Measurements from ENCODE around the gene OR5AL1.
"Not testable (repeated sequence)": the region's sequence is repeated elsewhere in the genome, so short reads cannot be mapped to it uniquely, and the experiment has no call there.

OR5AL1 gene

GRCh38 chr11:56412396-56412795 is at the start of gene OR5AL1:
OR5AL1 (plus strand) TSS chr11:56412696.
- Histone ChIP-seq H3K27ac (ENCODE audit: low read length) (no peak within 1 kb of the TSS), H3K27me3 (ENCODE audit: insufficient read depth, low read length) (no peaks in the 10 kb centered on the region), H3K4me1 (ENCODE audit: insufficient read depth, low read length) (no peaks in the 10 kb centered on the region), H3K9ac (ENCODE audit: low read depth, low read length) (no peak within 1 kb of the TSS), H3K36me3 (ENCODE audit: insufficient read depth, low read depth, low read length) (no peaks in the 10 kb centered on the region), H3K9me3 (ENCODE audit: insufficient read depth, low read depth, low read length) (peaks cover 3% of the 10 kb centered on the region; the same call in 1 of the 2 replicates), H3K4me3 (ENCODE audit: low read length) (no peak within 1 kb of the TSS)

- no peaks in the 10 kb centered on the region for H3K9me3 ChIP-seq (ENCODE audit: insufficient read depth, low read depth, low read length)
These were observed 37.2 kb upstream of the OR5AL1 start, which contains the start of gene OR8U1 for GRCh38 chr11:56375324-56375723. OR8U1 (plus strand) TSS chr11:56375624; CDS start chr11:56375624, 0 bp downstream.

GRCh38 chr11:56380120-56380519 is 32.4 kb upstream of the OR5AL1 start:
- Histone ChIP-seq H3K27me3 (ENCODE audit: insufficient read depth, low read length) (no peaks in the 10 kb centered on the region), H3K27ac (ENCODE audit: low read length) (no peak overlapping the region), H3K4me1 (ENCODE audit: insufficient read depth, low read length) (no peaks in the 10 kb centered on the region), H3K4me3 (ENCODE audit: low read length) (no peak overlapping the region), H3K36me3 (ENCODE audit: insufficient read depth, low read depth, low read length) (no peaks in the 10 kb centered on the region), H3K9me3 (ENCODE audit: insufficient read depth, low read depth, low read length) (no peaks in the 10 kb centered on the region), H3K9ac (ENCODE audit: low read depth, low read length) (no peak overlapping the region)

More at GRCh38 chr11:56375324-56375723, 37.2 kb upstream of the OR5AL1 start, which contains the start of gene OR8U1:
- Histone ChIP-seq H3K9ac (ENCODE audit: low read depth, low read length) (no peak within 1 kb of the TSS), H3K4me1 (ENCODE audit: insufficient read depth, low read length) (no peaks in the 10 kb centered on the region), H3K36me3 (ENCODE audit: insufficient read depth, low read depth, low read length) (no peaks in the 10 kb centered on the region), H3K4me3 (ENCODE audit: low read length) (no peak within 1 kb of the TSS), H3K27ac (ENCODE audit: low read length) (no peak within 1 kb of the TSS), H3K27me3 (ENCODE audit: insufficient read depth, low read length) (no peaks in the 10 kb centered on the region)

DNA sequence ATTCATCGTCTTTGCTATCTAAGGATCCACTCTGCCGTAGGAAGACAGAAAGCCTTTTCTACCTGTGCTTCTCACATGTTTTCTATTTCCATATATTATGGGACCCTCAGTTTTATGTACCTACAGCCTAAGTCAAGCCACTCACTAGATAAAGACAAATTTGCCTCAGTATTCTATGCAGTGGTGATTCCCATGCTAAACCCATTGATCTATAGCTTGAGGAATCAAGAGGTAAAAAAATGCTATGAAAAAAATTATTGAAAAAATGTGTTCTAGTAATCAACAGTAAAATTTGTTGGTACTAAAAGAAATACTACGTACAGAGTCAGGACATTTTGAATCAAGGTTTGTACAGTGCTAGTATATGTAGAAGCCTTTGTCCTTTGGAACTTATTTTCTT is 18.1 kb upstream of the OR5AL1 start:
- Histone ChIP-seq H3K27ac (ENCODE audit: low read length) (no peak overlapping the region), H3K36me3 (ENCODE audit: insufficient read depth, low read depth, low read length) (no peaks in the 10 kb centered on the region), H3K9me3 (ENCODE audit: insufficient read depth, low read depth, low read length) (no peaks in the 10 kb centered on the region), H3K9ac (ENCODE audit: low read depth, low read length) (no peak overlapping the region), H3K27me3 (ENCODE audit: insufficient read depth, low read length) (no peaks in the 10 kb centered on the region), H3K4me3 (ENCODE audit: low read length) (no peak overlapping the region), H3K4me1 (ENCODE audit: insufficient read depth, low read length) (no peaks in the 10 kb centered on the region)

GRCh38 chr11:56396047-56396446 is 16.4 kb upstream of the OR5AL1 start:
- Histone ChIP-seq H3K27ac (ENCODE audit: low read length) (no peak overlapping the region), H3K27me3 (ENCODE audit: insufficient read depth, low read length) (no peaks in the 10 kb centered on the region), H3K4me1 (ENCODE audit: insufficient read depth, low read length) (no peaks in the 10 kb centered on the region), H3K4me3 (ENCODE audit: low read length) (no peak overlapping the region), H3K9ac (ENCODE audit: low read depth, low read length) (no peak overlapping the region), H3K36me3 (ENCODE audit: insufficient read depth, low read depth, low read length) (no peaks in the 10 kb centered on the region), H3K9me3 (ENCODE audit: insufficient read depth, low read depth, low read length) (no peaks in the 10 kb centered on the region)

DNA sequence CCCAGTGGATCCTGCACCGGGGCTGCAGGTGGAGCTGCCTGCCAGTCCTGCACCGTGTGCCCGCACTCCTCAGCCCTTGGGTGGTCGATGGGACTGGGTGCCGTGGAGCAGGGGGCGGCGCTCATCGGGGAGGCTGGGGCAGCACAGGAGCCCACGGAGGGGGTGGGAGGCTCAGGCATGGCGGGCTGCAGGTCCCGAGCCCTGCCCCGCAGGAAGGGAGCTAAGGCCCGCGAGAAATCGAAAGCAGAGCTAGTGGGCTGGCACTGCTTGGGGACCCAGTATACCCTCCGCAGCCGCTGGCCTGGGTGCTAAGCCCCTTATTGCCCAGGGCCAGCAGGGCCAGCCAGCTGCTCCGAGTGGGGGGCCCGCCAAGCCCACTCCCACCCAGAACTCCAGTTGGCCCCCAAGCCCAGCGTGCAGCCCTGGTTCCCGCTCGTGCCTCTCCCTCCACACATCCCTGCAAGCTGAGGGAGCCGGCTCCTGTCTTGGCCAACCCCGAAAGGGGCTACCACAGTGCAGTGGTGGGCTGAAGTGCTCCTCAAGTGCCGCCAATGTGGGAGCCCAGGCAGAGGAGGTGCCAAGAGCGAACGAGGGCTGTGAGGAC is 10.5 kb upstream of the OR5AL1 start:
- H3K4me3 ChIP-seq (ENCODE audit: low read length); H3K9me3 ChIP-seq (ENCODE audit: insufficient read depth, low read depth, low read length); H3K4me1 ChIP-seq (ENCODE audit: insufficient read depth, low read length); H3K9ac ChIP-seq (ENCODE audit: low read depth, low read length); H3K36me3 ChIP-seq (ENCODE audit: insufficient read depth, low read depth, low read length); H3K27me3 ChIP-seq (ENCODE audit: insufficient read depth, low read length); H3K27ac ChIP-seq (ENCODE audit: low read length): not testable (repeated sequence)

GRCh38 chr11:56404393-56404792 is 8.1 kb upstream of the OR5AL1 start:
- Histone ChIP-seq H3K9me3 (ENCODE audit: insufficient read depth, low read depth, low read length) (no peaks in the 10 kb centered on the region), H3K4me3 (ENCODE audit: low read length) (no peak overlapping the region), H3K9ac (ENCODE audit: low read depth, low read length) (no peak overlapping the region), H3K27me3 (ENCODE audit: insufficient read depth, low read length) (no peaks in the 10 kb centered on the region), H3K4me1 (ENCODE audit: insufficient read depth, low read length) (no peaks in the 10 kb centered on the region), H3K36me3 (ENCODE audit: insufficient read depth, low read depth, low read length) (no peaks in the 10 kb centered on the region), H3K27ac (ENCODE audit: low read length) (no peak overlapping the region)

GRCh38 chr11:56410801-56411200 is 1.7 kb upstream of the OR5AL1 start:
- Histone ChIP-seq H3K27me3 (ENCODE audit: insufficient read depth, low read length) (no peaks in the 10 kb centered on the region), H3K9me3 (ENCODE audit: insufficient read depth, low read depth, low read length) (peaks cover 3% of the 10 kb centered on the region; the same call in 1 of the 2 replicates)

GRCh38 chr11:56453521-56453920 is 41.0 kb downstream of the OR5AL1 start:
- H3K4me1 ChIP-seq (ENCODE audit: insufficient read depth, low read length): peaks cover 5% of the 10 kb centered on the region; the same call in 1 of the 2 replicates
- H3K9me3 ChIP-seq (ENCODE audit: insufficient read depth, low read depth, low read length): no peaks in the 10 kb centered on the region
- H3K9ac ChIP-seq (ENCODE audit: low read depth, low read length): no peak overlapping the region
- no peak overlapping the region for H3K27ac ChIP-seq (ENCODE audit: low read length)
- H3K27me3 ChIP-seq (ENCODE audit: insufficient read depth, low read length): no peaks in the 10 kb centered on the region
- no peaks in the 10 kb centered on the region for H3K36me3 ChIP-seq (ENCODE audit: insufficient read depth, low read depth, low read length)
- H3K4me3 ChIP-seq (ENCODE audit: low read length): no peak overlapping the region

More at GRCh38 chr11:56410801-56411200, 1.7 kb upstream of the OR5AL1 start:
- no peaks in the 10 kb centered on the region for H3K4me1 ChIP-seq (ENCODE audit: insufficient read depth, low read length)
- H3K36me3 ChIP-seq (ENCODE audit: insufficient read depth, low read depth, low read length): no peaks in the 10 kb centered on the region
- H3K4me3 ChIP-seq (ENCODE audit: low read length): no peak overlapping the region
- H3K27ac ChIP-seq (ENCODE audit: low read length): no peak overlapping the region
- H3K9ac ChIP-seq (ENCODE audit: low read depth, low read length): no peak overlapping the region

DNA sequence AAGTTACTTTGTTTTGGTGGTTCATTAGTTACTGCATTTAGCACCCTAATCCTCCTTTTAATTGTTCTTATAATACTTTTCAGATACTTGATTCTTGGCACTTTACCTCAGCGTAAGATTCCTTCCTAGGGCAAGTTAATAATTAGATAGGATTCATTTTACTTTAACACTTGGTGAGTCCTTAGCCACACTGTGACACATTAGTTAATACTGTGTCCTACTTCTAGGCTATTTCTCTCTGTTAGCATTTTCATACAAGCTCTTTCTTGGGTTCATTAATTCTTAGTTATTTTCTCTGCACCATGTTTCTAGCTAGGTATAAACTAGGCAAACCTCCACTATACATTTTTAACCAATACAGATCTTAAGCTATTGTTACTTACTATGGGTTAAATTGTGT is 44.6 kb downstream of the OR5AL1 start:
- no peaks in the 10 kb centered on the region for H3K27me3 ChIP-seq (ENCODE audit: insufficient read depth, low read length)
- H3K27ac ChIP-seq (ENCODE audit: low read length): no peak overlapping the region
- H3K9ac ChIP-seq (ENCODE audit: low read depth, low read length): no peak overlapping the region
- H3K9me3 ChIP-seq (ENCODE audit: insufficient read depth, low read depth, low read length): no peaks in the 10 kb centered on the region
- no peaks in the 10 kb centered on the region for H3K36me3 ChIP-seq (ENCODE audit: insufficient read depth, low read depth, low read length)
- peaks cover 5% of the 10 kb centered on the region; the same call in 1 of the 2 replicates for H3K4me1 ChIP-seq (ENCODE audit: insufficient read depth, low read length)
- H3K4me3 ChIP-seq (ENCODE audit: low read length): no peak overlapping the region
